OCI-LY7 (cell line): ENCODE data around the gene COL4A1. TPM values are rescaled to one million over a fixed set of nuclear protein-coding genes. Genes with fewer than 3 reads are reported as not detected.

ENCODE experiments used
- BruUV-seq: library from RNA; stranded (reverse); fragments of 400-500 nt; replicated peaks from 2 replicates; lab custom pipeline; 2021; lab: Mats Ljungman, UMichigan
- CTCF ChIA-PET: fragments of 300-600 bp; sonication (Branson Sonifier 250); formaldehyde crosslinking; loops from one replicate; lab custom pipeline; 2022; ENCODE audit warnings: antibody characterized with exemption; ENCODE audit not compliant: unreplicated experiment; lab: Charles Lee
- POLR2A ChIA-PET: fragments of 300-600 bp; sonication (Branson Sonifier 250); formaldehyde crosslinking; loops from one replicate; lab custom pipeline; 2022; ENCODE audit warnings: antibody characterized with exemption; lab: Charles Lee
- DNase-seq: peaks from one replicate; pipeline ENCODE4 v3.0.0-alpha.2; 2015; ENCODE audit warnings: low spot score
- H2AFZ ChIP-seq: fragments of 200-600 bp; sonication (generic), shearing (Covaris generic); 2 replicates; pipeline ENCODE4 v1.6.1; 2014; ENCODE audit warnings: mild to moderate bottlenecking, antibody characterized with exemption, low read length, moderate library complexity
- H3K27ac ChIP-seq: fragments of 200-600 bp; sonication (generic); 2 replicates; pipeline ENCODE4 v1.5.1; 2014; ENCODE audit warnings: mixed run types, low read depth, mild to moderate bottlenecking, moderate library complexity, low read length, inconsistent platforms; ENCODE audit not compliant: poor library complexity, severe bottlenecking
- H3K36me3 ChIP-seq: fragments of 200-600 bp; sonication (generic); 2 replicates; pipeline ENCODE4 v1.6.1; 2014; ENCODE audit warnings: mild to moderate bottlenecking, antibody characterized with exemption, low read length, moderate library complexity, mixed read lengths; ENCODE audit not compliant: insufficient read depth
- H3K4me1 ChIP-seq: fragments of 200-600 bp; sonication (generic); 2 replicates; pipeline ENCODE4 v1.5.1; 2014; ENCODE audit warnings: mild to moderate bottlenecking, low read length; ENCODE audit not compliant: insufficient read depth, poor library complexity, severe bottlenecking
- H3K4me2 ChIP-seq: fragments of 200-600 bp; sonication (generic); 2 replicates; pipeline ENCODE4 v1.6.1; 2014; ENCODE audit warnings: mild to moderate bottlenecking, low read length
- H3K4me3 ChIP-seq: fragments of 200-600 bp; sonication (generic); 2 replicates; pipeline ENCODE4 v1.5.1; 2014; ENCODE audit warnings: mild to moderate bottlenecking, low read depth, low read length; ENCODE audit not compliant: poor library complexity, severe bottlenecking
- H3K79me2 ChIP-seq: fragments of 200-600 bp; sonication (generic); 2 replicates; pipeline ENCODE4 v1.6.1; 2016; ENCODE audit warnings: low read depth, mild to moderate bottlenecking, low read length, moderate library complexity, mixed read lengths; ENCODE audit not compliant: insufficient read depth
- H3K9me2 ChIP-seq: fragments of 200-600 bp; sonication (generic); 2 replicates; pipeline ENCODE4 v1.6.1; 2016; ENCODE audit warnings: mild to moderate bottlenecking, low read length, mixed read lengths; ENCODE audit not compliant: insufficient read depth
- H3K9me3 ChIP-seq: fragments of 200-600 bp; sonication (generic); 2 replicates; pipeline ENCODE4 v1.6.1; 2014; ENCODE audit warnings: mild to moderate bottlenecking, mixed run types, low read length, mixed read lengths
- H4K20me1 ChIP-seq: fragments of 200-600 bp; sonication (generic); 2 replicates; pipeline ENCODE4 v1.6.1; 2014; ENCODE audit warnings: mild to moderate bottlenecking, antibody characterized with exemption, low read length, moderate library complexity, mixed read lengths; ENCODE audit not compliant: insufficient read depth
- EZH2phosphoT487 ChIP-seq: fragments of 200-600 bp; sonication (generic); IDR thresholded peaks from 2 replicates; pipeline ENCODE4 v1.6.1; 2018; ENCODE audit warnings: low read depth, borderline replicate concordance, mild to moderate bottlenecking, mixed run types, antibody characterized with exemption, low read length, moderate library complexity, mixed read lengths
- intact Hi-C: fragments of 100-400 bp; cut with micrococcal nuclease; formaldehyde crosslinking; loops from one replicate; pipeline ENCODE4 v1.10.0; 2022; ENCODE audit not compliant: unreplicated experiment
- total RNA-seq, 2 experiments: library from RNA; depleted of rRNA in 1 of 2; stranded (reverse); fragments of >200 nt in 1 of 2; shearing (Covaris generic) in 1 of 2; gene quantifications; 2 replicates each; pipeline ENCODE4 v1.2.3, GENCODE V29; 2014 to 2022
- TF ChIP-seq, protein P1 (sequence below): fragments of 200-600 bp; sonication (generic); conservative IDR thresholded peaks from 2 replicates; pipeline ENCODE4 v1.5.1; 2014; ENCODE audit warnings: mild to moderate bottlenecking, antibody characterized with exemption, low read length, moderate library complexity, mixed read lengths

Gene COL4A1
- total RNA-seq, 2 experiments from 2014 or later = 0.06 TPM; not detected in 1

DNA sequence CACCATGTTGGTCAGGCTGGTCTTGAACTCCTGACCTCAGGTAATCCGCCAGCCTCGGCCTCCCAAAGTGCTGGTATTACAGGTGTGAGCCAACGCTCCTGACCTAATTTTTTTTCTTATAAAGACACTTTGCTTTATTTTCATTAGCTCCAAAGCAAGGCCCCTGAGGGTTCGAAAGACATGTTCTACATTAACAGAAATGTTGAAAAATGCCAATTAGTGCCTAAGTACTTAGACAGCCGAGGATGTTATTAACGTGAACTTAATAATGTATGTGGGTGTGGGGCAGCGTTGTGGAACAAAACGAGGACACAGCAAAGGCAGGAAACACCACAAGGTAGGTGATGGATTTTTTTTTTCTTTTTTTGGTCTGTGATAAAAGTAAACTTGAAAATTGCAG lies 82.4 kb downstream of the COL4A1 start:
- POLR2A ChIA-PET = no interaction called here
- Histone ChIP-seq H4K20me1 (no peaks in the 10 kb centered on the region), H3K4me2 (no peak overlapping the region), H3K27ac (no peak overlapping the region), H3K9me2 (no peaks in the 10 kb centered on the region), H3K4me1 (no peaks in the 10 kb centered on the region), H2AFZ (no peak overlapping the region), H3K36me3 (no peaks in the 10 kb centered on the region), H3K9me3 (no peaks in the 10 kb centered on the region), H3K4me3 (no peak overlapping the region), H3K79me2 (no peaks in the 10 kb centered on the region)
- TF ChIP-seq, protein P1, sequence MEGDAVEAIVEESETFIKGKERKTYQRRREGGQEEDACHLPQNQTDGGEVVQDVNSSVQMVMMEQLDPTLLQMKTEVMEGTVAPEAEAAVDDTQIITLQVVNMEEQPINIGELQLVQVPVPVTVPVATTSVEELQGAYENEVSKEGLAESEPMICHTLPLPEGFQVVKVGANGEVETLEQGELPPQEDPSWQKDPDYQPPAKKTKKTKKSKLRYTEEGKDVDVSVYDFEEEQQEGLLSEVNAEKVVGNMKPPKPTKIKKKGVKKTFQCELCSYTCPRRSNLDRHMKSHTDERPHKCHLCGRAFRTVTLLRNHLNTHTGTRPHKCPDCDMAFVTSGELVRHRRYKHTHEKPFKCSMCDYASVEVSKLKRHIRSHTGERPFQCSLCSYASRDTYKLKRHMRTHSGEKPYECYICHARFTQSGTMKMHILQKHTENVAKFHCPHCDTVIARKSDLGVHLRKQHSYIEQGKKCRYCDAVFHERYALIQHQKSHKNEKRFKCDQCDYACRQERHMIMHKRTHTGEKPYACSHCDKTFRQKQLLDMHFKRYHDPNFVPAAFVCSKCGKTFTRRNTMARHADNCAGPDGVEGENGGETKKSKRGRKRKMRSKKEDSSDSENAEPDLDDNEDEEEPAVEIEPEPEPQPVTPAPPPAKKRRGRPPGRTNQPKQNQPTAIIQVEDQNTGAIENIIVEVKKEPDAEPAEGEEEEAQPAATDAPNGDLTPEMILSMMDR = no peak
- no peak for TF ChIP-seq EZH2phosphoT487
- no peak for DNase-seq
- CTCF ChIA-PET = no interaction called here
- intact Hi-C loops = no loop called here
- no TSS peak for BruUV-seq

DNA sequence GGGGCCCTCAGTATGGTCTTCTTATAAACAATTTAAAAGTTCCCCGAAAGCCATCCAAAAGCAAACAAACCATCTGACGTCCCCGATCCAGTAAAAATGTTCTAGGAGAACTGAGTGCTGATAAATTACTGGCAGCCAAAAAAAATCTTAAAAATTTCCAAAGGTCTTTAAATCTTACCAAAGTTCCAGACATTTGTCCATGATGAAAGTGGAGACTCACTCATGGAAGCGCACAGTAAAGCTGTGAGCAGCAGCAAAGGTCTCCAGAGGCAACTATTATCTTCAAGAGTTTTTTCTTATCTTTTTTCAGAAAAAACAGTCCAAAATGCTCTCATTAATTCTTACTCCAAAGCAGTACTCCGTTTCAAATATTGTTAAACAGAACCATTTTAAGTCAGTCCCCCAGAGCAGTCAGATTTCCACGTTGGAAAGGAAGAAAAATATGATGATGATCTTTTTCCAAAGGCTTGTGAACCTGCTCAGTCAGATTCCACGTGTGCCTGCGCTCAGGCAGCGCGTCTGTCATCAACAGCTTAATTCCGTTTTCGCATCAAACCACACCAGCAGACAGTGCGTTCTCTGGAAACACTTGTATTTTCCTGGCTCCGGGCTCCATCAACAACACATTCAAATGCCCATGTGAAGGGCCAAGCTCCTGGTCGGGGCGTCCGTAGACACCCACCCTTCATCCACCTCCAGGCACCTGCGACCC lies 85.4 kb downstream of the COL4A1 start:
- Histone ChIP-seq H3K9me3 (no peaks in the 10 kb centered on the region), H3K79me2 (no peaks in the 10 kb centered on the region), H3K36me3 (no peaks in the 10 kb centered on the region), H3K4me3 (no peak overlapping the region), H4K20me1 (no peaks in the 10 kb centered on the region), H3K9me2 (no peaks in the 10 kb centered on the region), H3K27ac (no peak overlapping the region), H3K4me1 (no peaks in the 10 kb centered on the region), H2AFZ (no peak overlapping the region), H3K4me2 (no peak overlapping the region)
- no TSS peak for BruUV-seq
- no peak for DNase-seq
- intact Hi-C loops = loop anchor here (2.0 kb wide), 1 partner anchor 191 kb away; no protein-coding TSS in a partner anchor
- no peak for TF ChIP-seq EZH2phosphoT487
- POLR2A ChIA-PET = no interaction called here
- CTCF ChIA-PET = no interaction called here

DNA sequence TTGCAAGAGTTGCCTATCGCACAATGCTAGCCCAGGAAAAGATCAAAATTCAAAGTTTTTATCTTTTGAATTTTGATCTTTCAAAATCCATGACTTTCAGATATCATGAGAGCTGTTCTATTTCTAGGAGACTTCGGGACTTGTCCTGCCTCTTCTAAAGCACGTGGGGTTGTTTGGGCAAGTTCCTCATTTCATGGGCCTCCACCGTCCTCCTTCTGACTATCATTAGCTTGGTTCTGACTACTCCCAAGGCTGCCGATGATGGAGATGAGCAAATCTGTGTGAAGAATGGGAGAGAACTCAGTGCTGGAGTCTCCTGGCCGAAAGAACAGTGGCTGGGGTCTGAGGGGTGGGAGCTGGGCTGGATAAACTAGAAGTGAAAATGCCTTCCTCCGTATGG lies 86.5 kb downstream of the COL4A1 start:
- no peaks in the 10 kb centered on the region for H3K36me3 ChIP-seq
- no peak overlapping the region for H3K27ac ChIP-seq
- no peaks in the 10 kb centered on the region for H3K9me2 ChIP-seq
- H3K4me3 ChIP-seq = no peak overlapping the region
- TF ChIP-seq EZH2phosphoT487 = no peak
- TF ChIP-seq, protein P1 = no peak
- no peak overlapping the region for H3K4me2 ChIP-seq
- ChIA-PET CTCF (no interaction called here), POLR2A (interaction anchor here (0.8 kb wide), 1 partner anchor 1391 kb away, joined by 3 read pairs; no protein-coding TSS in a partner anchor)
- DNase-seq = no peak
- H3K9me3 ChIP-seq = no peaks in the 10 kb centered on the region
- H2AFZ ChIP-seq = no peak overlapping the region
- no peaks in the 10 kb centered on the region for H3K79me2 ChIP-seq
- intact Hi-C loops = no loop called here
- H4K20me1 ChIP-seq = no peaks in the 10 kb centered on the region
- no TSS peak for BruUV-seq
- no peaks in the 10 kb centered on the region for H3K4me1 ChIP-seq
